Raji (cell line): Measurements from ENCODE around the gene CIB1.
A peak's percentile ranks its signal among the peaks of the same experiment; 100 is the strongest.

ENCODE experiments used
- POLR2A ChIP-seq: IDR thresholded peaks from 2 replicates; pipeline ENCODE4 v1.6.1; 2011; ENCODE audit warnings: low read depth, low read length, control low read depth; ENCODE audit not compliant: insufficient read depth

The CIB1 gene

DNA sequence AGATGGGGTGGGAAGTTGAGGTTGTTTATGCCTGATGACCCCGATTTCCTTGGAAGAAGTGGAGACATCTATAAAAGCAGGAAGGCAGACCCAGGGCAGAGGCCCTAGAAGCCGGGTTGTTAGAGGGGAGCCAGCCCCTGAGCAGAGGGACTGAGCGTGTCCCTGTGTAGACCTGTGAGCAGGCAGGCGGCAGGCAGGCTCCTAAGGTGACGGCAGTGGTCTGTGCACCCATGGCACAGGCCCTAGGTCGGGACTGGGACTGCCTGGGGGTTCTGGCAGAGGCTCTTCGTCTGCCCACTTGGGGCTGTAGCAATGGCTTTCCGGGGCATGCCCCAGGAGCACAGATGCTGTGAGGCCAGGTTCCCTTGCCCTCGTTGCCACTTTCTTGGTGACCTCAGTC, 22.7 kb downstream of the CIB1 start:
- no peak for TF ChIP-seq POLR2A

DNA sequence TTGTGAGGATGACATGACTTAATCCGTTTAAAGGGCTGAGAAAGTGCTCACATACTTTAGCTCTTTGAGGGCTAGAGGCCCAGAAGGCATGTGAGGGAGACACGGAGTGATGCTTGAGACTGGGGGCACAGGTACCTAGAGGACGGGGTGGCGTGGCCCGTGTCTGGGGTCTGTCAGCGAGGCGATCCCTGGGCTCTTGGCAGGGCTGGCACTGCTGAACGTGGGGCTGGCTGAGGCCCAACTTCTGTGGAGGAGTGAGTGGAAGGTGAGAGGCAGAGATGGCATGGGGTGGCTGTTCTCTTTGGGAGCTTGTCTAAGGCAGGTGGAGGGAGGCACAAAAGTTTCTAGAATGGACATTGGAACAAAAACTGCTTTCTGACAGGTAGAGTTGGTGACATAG, 23.1 kb downstream of the CIB1 start:
- TF ChIP-seq POLR2A: no peak

DNA sequence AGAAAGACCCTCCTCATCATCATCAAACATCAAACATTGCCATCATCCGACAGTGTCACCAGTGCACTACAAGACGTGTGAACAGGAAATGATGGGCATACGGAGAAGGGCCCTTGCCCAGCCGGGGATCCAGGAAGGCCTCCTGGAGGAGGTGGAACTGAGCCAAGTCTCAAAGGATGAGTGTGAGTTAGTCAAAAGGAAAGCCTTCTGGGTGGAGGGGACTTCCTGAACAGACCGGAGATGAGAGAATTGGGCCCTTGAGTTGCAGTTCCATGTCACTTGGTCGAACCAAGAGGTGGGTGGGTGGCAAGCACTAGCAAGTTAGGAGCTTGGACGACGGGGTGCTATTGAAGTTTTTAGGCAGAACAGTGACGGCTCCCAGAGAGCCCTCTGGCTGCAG, 24.1 kb downstream of the CIB1 start:
- TF ChIP-seq POLR2A: no peak

DNA sequence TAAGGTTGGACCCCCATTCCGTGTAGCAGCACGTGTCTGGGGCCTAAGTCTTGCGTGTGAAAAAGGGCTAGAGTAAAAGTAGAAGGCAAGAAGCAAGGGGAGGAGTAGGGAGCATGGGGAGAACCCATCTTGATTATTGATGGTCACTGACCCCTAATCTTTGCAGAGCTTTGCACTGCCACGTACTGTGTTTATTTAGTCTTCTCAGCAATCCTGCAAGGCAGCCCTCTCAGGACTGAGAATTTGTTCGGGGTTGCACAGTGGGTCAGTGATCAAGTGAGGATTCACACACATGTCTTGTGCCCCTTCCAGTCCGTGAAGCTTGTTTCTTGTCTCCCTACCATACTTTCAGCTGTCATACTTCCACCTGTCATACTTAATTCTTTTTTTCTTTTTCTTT, 25.4 kb downstream of the CIB1 start:
- no peak for TF ChIP-seq POLR2A

DNA sequence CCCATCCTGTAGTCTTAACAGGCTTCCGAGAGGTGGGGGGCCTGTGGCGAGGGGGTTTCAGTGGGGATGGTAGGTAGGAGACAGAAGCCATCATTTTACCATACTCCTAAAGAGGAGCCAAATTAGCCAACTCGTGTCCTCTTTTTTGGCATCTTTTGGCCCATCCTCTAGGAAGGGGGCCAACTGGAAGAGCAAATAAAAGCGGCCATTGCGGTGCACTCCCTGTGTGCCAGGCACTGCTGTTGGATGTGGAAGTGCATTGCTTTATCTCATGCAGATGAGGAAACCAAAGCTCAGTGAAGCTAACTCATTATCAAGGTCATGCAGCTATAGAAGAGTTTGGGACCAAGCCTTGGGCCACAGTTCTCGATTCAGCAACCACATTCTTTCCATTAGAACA, 26.5 kb downstream of the CIB1 start:
- no peak for TF ChIP-seq POLR2A

DNA sequence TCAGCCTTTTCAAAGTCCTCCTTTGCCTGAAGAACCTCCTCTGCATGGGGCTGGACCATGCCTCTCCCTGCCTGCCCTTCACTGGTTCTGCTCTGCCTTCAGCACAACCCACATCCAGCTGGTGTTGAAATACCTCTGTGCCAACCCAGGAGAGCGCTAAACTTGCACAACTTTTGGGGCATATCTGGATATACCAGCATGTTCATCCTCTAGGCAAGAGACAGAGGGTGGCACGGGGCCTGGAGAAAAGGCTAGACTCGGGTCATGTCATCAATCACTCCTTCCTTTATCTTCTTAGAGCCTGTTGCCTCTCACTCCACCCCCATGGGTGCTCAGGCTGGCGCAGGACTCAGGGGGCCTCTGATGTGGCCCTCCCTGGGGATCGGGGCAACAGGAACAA, 27.9 kb downstream of the CIB1 start:
- no peak for TF ChIP-seq POLR2A

DNA sequence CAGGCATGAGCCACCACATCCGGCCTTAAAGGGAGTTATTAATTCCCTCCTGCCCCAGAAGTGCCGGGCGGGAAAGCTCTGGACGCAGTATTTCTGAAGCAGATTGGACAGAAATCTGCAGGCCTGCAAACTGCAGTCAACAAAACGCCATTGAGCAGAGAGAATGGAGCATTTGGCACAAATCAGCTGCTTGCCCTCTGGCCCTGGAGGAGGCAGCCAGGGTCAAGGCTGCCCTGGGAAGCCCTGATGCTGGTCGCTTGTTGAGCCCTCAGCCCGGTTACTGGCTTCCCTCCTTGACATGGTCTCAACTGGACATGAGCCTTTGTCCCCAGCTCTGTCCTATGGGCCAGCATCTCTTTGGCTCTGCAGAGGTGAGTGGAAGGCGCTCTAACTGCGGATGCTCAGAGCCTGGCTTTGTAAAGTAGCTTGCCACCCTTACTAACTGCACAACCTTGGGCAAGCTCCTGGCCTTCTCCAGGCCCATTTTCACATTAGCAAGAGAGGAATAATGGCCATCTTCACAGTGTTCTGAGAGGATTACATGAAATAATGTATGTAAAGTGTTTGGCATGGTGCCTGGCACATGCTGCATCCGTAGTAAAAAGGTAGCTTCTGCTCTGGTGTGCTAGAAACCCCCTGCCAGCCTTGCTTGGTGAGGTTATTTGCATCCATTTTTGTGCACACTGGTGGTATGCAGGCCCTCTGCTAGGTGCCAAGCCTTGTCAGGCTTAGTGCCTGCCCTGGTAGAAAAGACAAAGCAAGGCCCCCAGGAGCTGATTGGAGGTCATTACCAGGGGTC, 28.5 kb downstream of the CIB1 start:
- TF ChIP-seq POLR2A: no peak

DNA sequence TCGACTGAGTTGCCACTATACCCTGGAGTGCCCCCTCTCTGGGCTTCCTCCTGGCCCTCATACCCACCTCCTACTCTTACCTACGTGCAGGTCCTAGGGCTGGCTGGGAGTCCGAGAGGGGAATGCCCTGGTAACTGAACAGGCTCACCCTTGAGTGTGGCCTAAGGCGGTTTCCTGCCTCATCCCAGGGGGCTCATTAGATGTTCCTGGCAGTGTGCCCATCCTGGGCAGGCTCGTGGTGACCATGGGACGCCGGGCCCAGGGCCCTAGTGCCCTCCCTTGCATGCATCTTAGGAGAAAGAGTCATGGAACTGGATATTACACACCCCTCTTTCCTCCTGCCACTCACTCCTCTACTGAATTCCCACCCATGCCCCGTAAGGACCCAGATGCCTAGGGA, 29.8 kb downstream of the CIB1 start:
- no peak for TF ChIP-seq POLR2A

DNA sequence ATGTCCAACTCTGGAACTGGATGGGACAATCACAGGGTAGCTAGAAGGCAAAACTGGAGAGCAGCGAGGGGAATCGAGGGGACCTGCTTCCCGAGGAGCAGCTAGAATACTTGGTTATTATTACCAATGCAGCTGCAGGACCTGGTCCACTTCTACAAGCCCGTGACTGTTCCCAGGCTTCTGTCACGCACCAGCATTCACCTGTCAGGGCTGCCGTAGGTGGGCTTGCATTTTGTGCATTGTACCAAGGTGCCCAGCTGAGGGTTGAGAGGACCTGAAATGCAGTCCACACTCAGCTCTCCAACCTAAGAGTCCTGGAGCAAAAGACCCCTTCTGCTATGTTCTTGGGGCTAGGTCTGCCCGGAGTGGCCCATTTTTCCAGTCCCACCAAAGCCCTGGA, 30.3 kb downstream of the CIB1 start:
- TF ChIP-seq POLR2A: no peak

DNA sequence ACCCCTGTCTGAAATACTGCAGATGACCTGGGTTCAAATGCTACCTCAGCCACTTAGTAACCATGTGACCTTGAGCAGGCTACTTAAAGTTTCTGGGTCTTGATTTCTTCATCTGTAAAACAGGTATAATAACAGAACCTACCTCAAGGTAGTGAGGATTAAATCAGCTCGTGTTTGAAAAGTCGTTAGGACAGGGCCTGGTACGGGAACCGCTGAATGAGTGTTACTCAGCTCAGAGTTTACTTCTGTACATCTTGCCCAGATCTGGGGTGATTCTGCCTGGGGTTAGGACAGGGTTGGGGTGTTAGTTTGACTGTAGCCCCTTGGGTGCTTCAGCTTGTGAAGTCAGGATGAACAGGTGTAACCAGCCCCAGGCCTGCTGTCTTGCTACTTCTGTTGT, 30.8 kb downstream of the CIB1 start:
- no peak for TF ChIP-seq POLR2A

DNA sequence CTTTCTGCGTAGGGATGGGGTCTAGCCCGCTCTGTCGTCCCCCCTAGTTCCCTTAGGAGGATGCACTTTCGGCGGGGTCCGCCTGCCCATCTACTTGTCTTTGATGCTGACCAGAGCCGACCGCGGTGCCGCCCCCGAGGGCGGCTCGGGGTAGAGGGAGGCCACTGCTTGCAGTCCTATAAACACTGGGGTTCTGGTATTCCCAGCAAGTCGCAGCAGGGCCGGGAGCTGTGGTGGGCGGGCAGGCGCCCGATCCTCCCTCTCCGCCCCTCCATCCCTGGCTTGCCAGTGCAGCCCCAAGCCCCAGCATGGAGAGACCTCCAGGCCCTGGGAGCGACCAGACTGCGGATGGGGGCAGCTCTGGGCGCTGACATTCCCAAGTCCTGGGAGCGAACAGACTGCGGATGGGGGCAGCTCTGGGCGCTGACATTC, 31.8 kb downstream of the CIB1 start:
- no peak for TF ChIP-seq POLR2A

DNA sequence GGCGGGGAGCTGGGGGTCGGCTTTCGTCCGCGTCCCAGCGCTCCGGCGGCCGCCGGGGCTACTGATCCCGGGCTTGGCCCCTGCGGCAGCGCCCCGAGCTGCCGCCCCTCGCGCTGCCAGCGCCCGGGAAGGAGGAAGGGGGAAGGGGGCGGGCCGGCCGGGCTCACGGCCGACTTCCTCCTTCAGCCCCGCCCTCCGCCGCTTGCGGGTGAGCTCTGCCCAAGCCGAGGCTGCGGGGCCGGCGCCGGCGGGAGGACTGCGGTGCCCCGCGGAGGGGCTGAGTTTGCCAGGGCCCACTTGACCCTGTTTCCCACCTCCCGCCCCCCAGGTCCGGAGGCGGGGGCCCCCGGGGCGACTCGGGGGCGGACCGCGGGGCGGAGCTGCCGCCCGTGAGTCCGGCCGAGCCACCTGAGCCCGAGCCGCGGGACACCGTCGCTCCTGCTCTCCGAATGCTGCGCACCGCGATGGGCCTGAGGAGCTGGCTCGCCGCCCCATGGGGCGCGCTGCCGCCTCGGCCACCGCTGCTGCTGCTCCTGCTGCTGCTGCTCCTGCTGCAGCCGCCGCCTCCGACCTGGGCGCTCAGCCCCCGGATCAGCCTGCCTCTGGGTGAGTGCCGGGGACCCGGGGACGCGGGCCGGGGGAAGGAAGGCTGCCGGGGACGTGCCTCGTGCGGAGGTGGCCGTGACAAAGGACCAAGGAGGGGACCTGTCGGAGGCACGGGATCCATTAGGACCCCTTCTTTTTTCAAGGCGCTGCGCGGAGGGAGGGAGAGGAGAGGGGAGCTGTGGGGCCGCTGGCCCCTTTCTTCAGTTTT, 32.4 kb downstream of the CIB1 start, which contains the start of gene SEMA4B:
Gene SEMA4B (plus strand): TSS at position 201 of the 814 bp plus-strand sequence. CDS start 249 bp downstream, at position 450.
- peak; percentile 70 for TF ChIP-seq POLR2A

DNA sequence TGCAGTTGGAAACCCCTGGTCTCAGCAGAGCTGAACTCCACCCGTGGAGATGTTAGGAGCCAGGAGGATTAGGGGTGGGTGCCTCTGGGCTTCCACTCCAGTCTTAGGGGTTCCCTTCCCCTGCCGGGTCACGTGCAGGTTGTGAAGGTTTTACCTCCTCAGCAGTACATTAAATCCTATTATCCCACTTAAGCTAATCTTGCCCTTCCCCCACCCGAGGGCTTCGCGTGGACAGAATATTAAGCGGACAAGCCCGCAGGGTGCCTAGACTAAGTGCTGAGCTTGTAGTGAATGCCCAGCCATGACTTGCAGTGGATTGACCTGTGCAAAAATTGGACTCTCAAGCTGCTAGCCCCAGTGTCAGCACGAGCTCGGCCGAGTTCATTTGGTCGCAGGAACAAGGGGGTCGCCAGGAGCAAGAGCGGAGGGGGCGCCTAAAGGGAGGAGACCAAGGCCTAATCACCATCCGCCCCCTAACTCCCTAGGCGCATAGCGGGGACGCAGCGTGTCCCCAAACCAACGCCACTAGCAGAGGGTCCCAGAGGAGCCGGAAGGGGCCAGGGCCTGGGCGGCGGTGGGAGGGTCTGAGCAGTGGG, 33.1 kb downstream of the CIB1 start:
- TF ChIP-seq POLR2A: no peak

DNA sequence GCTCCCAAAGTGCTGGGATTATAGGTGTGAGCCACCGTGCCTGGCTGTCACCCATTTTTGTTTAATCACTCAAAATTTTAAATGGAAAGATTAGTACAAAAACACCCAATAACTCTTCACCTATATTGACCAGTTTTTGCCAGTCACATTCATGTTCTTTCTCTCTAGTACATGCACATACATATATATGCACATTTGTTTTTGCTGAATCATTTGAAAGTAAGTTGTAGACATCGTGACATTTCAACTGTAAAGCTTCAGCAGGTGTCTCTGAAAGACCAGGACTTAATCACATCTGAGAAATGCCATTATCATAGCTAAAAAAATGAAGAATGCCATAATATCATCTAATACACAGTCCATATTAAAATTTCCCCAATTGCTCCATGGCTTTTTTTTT, 39.1 kb downstream of the CIB1 start:
- TF ChIP-seq POLR2A: no peak

DNA sequence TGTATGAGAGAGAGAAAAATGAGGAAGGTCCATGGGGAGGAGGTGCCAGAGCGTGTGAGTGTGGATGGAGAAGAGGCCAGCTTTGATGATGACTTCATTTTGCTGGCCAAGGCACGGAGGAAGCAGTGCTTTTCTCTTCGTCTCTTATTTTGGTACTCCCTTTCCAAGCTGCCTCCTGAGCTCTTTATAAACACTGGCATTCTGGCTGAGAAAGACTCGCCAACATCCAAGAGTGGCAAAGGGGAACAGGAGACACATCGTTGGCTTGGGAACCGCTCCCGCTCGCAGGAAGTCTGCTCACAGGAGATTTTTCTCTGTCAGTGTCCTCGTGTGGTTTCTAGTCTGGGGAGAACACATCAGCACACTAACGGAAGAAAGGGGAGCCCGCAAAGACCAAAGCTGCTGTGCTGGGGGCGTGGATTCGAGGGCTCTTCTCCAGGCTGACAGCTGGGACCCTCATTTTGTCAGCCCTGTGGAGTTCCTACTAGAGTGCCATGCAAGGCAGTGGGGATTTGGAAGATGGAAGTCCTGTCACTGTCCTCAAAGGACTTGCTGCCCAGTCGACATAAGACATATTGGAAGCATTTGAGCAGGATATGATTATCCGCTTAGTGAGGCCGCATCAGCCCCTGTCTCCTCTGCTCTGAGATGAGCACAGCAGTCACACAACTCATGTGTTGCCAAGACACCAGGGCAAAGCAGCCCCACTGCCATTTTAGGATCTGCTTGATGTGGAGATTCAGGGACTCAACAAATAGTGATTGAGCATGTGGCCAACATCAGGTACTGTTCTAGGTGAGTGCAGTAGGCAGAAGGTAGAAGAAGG, 40.6 kb downstream of the CIB1 start:
- no peak for TF ChIP-seq POLR2A
